Activated naive CD4-positive, alpha-beta T cell treated with anti-CD3 and anti-CD28 coated beads for 36 hours (primary cell): ENCODE results near the gene CHIT1. TPM values are rescaled to one million over a fixed set of nuclear protein-coding genes. Genes with fewer than 3 reads are reported as not detected.
A peak's percentile ranks its signal among the peaks of the same experiment; 100 is the strongest.

Source experiments
- CTCF ChIA-PET: fragments of 350-600 bp; sonication (Branson Sonifier 250); formaldehyde crosslinking; loops from one replicate; lab custom pipeline; 2021; ENCODE audit warnings: antibody characterized with exemption; lab: Charles Lee
- DNase-seq: peaks from one replicate; pipeline ENCODE4 v3.0.0-alpha.2; 2020
- H3K27ac Mint-ChIP-seq: one replicate; pipeline ENCODE4 v1.8.0; 2021; ENCODE audit warnings: mild to moderate bottlenecking, mixed read lengths
- H3K27me3 Mint-ChIP-seq: one replicate; pipeline ENCODE4 v1.8.0; 2021; ENCODE audit warnings: low read depth, mixed read lengths
- H3K36me3 Mint-ChIP-seq: one replicate; pipeline ENCODE4 v1.8.0; 2021; ENCODE audit warnings: low read depth, mixed read lengths
- H3K4me1 Mint-ChIP-seq: one replicate; pipeline ENCODE4 v1.8.0; 2021; ENCODE audit warnings: low read depth, mixed read lengths
- H3K4me3 Mint-ChIP-seq: one replicate; pipeline ENCODE4 v1.8.0; 2021; ENCODE audit warnings: mild to moderate bottlenecking, moderate library complexity, mixed read lengths
- H3K9me3 Mint-ChIP-seq: one replicate; pipeline ENCODE4 v1.8.0; 2021; ENCODE audit warnings: mixed read lengths
- intact Hi-C: fragments of 100-400 bp; cut with micrococcal nuclease; formaldehyde crosslinking; loops from one replicate; pipeline ENCODE4 v1.15.1; 2023
- total RNA-seq, 2 experiments: library from RNA; stranded (reverse); gene quantifications; one replicate each; pipeline ENCODE4 v1.2.3, GENCODE V29; 2021

CHIT1 gene
- total RNA-seq, result 1 to 10 TPM; 1.1 to 1.3 TPM

DNA sequence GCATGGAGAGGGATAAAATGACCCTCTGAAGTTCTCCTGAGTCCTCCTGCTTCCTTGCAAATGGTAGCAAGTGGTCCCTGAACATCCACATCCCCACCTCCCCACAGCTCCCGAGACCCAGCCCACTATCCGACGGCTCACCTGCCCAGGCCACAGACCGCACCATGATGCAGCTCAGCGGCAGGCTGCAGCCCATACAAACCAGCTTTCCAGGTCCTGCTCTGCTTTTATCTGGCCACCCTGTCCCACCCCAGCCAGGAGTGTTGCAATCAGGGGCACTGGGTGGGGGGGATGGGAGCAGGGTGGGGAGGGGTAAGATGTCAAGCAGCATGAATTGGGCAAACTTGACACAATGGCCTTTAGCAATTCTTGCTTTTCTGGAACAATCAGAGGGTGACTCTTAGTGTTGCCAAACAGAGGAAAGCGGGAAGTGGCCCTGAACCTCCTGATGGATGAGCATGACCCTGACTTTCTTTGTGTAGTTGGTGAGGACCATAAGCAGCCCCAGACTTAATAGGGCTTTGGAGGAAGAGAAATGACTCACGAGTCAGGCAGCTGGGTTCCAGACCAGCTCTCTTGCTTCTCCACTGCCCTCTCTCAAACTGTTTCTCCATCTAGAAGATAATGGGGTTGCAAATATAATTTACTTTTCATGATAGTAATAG is at the start of gene CHIT1:
TSS of gene CHIT1 (minus strand) at position 203 of the 665 bp plus-strand sequence. CDS start at position 166, 37 bp downstream.
- DNase-seq, result no peak

DNA sequence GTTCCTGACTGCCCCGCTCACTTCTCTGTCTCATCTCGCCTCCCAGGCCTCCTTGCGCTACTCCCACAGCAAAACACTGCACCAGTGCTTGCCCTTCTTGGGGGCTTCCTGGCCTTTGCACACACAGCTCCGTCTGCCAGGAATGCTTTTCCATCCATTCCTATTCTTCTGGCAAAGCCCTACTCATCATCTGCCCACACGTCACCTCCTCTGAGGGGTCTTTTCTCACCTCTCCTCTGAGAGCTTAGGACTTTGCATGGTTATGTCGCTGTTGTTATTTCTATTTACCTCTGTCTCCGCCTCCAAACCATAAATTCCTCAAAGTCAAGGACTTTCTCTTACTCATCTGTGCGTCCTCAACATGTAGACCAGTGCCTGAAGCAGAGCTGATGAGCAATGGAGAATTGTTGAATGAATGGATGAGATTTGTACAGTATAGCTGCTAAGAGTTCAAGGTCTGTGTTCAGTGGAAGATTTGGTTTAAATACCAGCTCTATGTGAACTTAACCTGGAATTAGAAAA is 49.5 kb upstream of the CHIT1 start:
- Mint-ChIP-seq H3K27me3 (no peaks in the 10 kb centered on the region), H3K4me1 (peaks cover 48% of the 10 kb centered on the region), H3K9me3 (no peaks in the 10 kb centered on the region), H3K27ac (peak overlapping the region; percentile 44), H3K36me3 (no peaks in the 10 kb centered on the region), H3K4me3 (no peak overlapping the region)
- no peak for DNase-seq
- CTCF ChIA-PET, result interaction anchor here (0.9 to 8.2 kb wide), 5 partner anchors 10 to 61 kb away, joined by 3 to 83 read pairs (median 5); no protein-coding TSS in a partner anchor
- intact Hi-C loops, result loop anchor here (1.0 kb wide), 1 partner anchor 8 kb away; no protein-coding TSS in a partner anchor

More for the DNA sequence above, at the start of gene CHIT1:
- intact Hi-C loops, result no loop called here
- H3K4me3 Mint-ChIP-seq, result no peak within 1 kb of the TSS
- CTCF ChIA-PET, result no interaction called here
- H3K27ac Mint-ChIP-seq, result no peak within 1 kb of the TSS
- peaks cover 14% of the 10 kb centered on the region for H3K27me3 Mint-ChIP-seq
- H3K4me1 Mint-ChIP-seq, result no peaks in the 10 kb centered on the region
- peaks cover 8% of the 10 kb centered on the region for H3K9me3 Mint-ChIP-seq
- H3K36me3 Mint-ChIP-seq, result no peaks in the 10 kb centered on the region

DNA sequence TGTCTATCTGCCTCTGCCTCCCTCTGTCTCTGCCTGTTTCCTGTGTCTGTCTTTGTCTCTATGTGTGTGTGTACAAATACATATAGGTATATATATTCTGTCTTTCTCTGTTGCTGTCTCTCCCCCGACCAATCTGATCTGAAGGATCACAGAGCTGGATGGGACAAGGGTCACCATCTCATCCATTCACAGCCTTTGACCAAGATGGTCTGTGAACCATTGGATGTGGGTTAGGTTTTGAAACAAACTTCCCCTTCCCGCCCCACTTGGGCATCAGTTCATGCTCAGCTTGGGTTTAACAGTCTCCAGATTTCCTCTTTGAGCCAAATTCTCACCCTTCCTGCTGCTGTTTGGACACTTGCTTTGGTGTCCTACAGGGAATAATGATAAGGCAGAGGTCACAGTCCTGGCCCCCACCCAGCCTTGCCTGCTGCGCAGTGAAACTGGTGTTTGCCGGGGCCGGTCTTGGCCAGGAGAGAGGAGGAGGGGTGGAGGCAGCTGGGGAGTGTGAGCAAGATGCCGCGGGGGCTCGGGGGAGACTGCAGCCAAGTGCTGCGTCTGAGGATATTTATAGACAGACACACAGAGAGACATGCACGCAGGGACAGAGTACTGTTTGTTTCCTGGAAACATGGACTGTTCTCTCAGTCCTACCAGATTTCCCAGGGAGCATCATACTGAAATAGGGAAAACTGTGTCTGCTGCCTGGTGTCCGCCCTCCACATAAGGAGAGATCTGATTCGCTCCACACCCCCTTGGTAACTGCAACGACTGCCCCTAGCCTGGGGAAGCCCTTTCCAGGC is 48.8 kb upstream of the CHIT1 start:
- Mint-ChIP-seq H3K4me3 (peak overlapping the region; percentile 31), H3K36me3 (no peaks in the 10 kb centered on the region), H3K4me1 (peaks cover 55% of the 10 kb centered on the region), H3K27me3 (no peaks in the 10 kb centered on the region), H3K9me3 (no peaks in the 10 kb centered on the region), H3K27ac (peak overlapping the region; percentile 76)
- peak; percentile 51 for DNase-seq
- intact Hi-C loops, result loop anchor here (1.0 kb wide), 1 partner anchor 9 kb away; no protein-coding TSS in a partner anchor
- CTCF ChIA-PET, result interaction anchor here (1.0 to 8.2 kb wide), 5 partner anchors 10 to 211 kb away, joined by 3 to 131 read pairs (median 33); no protein-coding TSS in a partner anchor

DNA sequence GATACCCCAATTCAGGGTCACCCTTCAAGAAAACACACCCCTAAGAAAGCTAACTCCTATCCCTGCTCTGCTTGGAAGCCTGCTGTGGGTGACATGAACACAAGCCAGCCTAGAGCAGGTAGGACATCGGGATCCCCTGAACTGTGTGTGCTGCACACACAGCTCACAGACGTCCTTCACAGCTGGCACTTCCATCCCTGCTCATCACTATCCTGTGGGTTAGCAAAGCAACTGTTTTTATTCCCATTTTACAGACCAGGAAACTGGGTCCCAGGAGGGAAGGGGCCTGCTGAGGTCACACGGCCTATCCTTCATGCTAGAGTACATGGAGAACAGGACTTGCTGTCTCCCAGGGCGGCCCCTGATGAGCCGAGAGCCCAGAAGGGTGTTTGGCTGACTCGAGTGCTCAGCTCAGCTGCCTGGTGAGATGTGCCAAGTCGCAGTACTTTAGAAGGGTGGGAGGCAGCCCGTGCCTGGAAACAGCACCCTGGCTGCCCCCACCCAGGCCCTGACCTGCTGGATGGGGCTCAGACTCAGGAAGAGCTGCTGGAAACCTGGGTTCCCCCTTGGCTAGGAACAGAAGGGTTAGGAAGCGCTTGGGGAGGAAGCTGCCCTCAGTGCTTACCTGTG is 47.6 kb upstream of the CHIT1 start:
- Mint-ChIP-seq H3K27me3 (no peaks in the 10 kb centered on the region), H3K36me3 (no peaks in the 10 kb centered on the region), H3K9me3 (no peaks in the 10 kb centered on the region), H3K4me1 (peaks cover 58% of the 10 kb centered on the region), H3K27ac (peak overlapping the region; percentile 76), H3K4me3 (peak overlapping the region; percentile 31)
- intact Hi-C loops, result no loop called here
- CTCF ChIA-PET, result interaction anchor here (1.0 to 11.2 kb wide), 6 partner anchors 9 to 210 kb away, joined by 3 to 186 read pairs (median 70); partner anchors contain the start of gene BTG2
- DNase-seq, result no peak

DNA sequence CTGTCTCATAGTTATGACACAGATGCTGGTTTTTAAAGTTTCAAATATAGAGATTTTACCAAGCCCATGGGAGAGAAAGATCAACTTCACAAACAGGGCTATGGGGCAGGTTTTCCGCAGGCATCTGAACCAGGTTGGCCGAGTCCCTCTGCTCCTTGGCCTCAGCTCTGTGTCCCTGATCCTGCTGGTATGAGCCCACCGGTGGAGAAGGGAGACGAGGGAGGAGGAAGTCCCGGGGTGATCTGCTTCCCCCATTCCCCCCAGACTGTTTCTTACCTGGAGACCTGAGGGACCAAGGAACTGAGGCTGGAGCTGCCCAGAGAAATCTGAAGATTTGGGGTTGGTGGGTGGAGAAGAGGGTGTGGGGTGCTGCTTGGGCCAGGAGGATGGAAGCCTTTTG is 46.9 kb upstream of the CHIT1 start:
- no peak for DNase-seq
- Mint-ChIP-seq H3K27ac (no peak overlapping the region), H3K36me3 (no peaks in the 10 kb centered on the region), H3K27me3 (no peaks in the 10 kb centered on the region), H3K9me3 (no peaks in the 10 kb centered on the region), H3K4me1 (peaks cover 62% of the 10 kb centered on the region), H3K4me3 (no peak overlapping the region)
- intact Hi-C loops, result no loop called here
- CTCF ChIA-PET, result interaction anchor here (1.0 to 11.2 kb wide), 6 partner anchors 8 to 210 kb away, joined by 3 to 186 read pairs (median 70); partner anchors contain the start of gene BTG2

DNA sequence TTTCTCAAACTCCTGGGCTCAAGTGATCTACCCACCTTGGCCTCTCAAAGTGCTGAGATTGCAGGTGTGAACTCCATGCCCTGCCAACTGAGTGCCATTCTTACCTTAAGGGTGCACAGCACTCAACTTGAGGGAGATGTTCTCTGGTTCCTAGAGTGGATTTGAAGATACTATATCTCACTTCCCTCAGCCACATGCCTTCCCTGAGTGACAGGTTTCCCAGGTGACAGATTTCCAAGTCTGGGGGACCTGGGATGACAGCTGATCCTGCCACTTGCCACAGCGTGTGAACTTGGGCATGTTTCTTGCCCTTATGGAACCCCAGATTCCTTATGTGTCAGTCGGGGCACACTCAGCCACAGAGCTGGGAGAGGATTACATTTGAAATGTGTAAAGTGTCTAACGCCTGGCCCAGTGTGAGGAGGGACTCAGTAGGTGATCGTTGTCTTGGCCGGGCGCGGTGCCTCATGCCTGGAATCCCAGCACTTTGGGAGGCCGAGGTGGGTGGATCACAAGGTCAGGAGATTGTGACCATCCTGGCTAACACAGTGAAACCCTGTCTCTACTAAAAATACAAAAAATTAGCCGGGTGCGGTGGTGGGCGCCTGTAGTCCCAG is 46.3 kb upstream of the CHIT1 start:
- H3K9me3 Mint-ChIP-seq, result no peaks in the 10 kb centered on the region

DNA sequence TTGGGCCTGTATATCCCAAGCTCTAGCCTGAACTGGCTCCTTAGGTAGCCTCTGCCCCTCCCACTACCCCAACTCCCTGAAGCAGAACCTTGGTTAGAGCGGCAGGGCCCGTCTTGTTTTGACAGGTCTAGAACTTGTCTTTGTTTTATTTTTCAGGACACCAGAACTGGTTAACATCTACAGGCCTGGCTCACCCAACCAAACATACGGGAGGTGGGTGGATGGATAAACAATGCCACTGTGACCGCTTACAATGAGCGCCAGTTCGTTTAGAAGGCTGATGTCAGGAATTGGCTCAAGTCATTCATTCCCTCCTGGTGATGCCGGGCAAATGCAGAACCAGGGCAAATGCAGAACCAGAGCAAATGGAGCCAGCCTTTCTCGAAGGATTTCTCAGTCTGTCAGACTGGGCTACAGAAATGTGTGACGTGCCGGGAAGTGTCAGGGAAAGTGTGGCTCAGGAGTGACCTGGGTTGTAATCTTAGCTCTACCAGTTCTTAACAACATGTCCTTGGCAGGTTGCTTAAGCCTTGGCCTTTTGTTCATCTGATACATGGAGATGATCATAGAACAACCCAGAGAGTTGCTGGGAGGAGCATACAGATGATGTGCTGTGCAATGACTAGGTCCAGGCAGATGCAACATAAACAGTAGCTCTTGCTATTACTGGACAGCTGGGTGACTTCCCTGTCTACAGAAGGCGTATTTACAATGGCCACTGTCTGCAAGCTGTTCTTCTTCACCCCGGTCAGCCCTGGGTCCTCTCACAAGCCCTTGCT is 45.3 kb upstream of the CHIT1 start:
- intact Hi-C loops, result no loop called here
- Mint-ChIP-seq H3K9me3 (no peaks in the 10 kb centered on the region), H3K36me3 (no peaks in the 10 kb centered on the region), H3K4me1 (peaks cover 67% of the 10 kb centered on the region), H3K27me3 (no peaks in the 10 kb centered on the region), H3K27ac (peak overlapping the region; percentile 83), H3K4me3 (peak overlapping the region; percentile 72)
- no peak for DNase-seq
- CTCF ChIA-PET, result interaction anchor here (0.8 to 11.2 kb wide), 5 partner anchors 14 to 64 kb away, joined by 6 to 186 read pairs (median 83); partner anchors contain the start of gene BTG2

More for the DNA sequence above, 46.3 kb upstream of the CHIT1 start:
- intact Hi-C loops, result no loop called here
- peaks cover 67% of the 10 kb centered on the region for H3K4me1 Mint-ChIP-seq
- H3K36me3 Mint-ChIP-seq, result no peaks in the 10 kb centered on the region
- CTCF ChIA-PET, result interaction anchor here (4.2 to 11.2 kb wide), 4 partner anchors 13 to 63 kb away, joined by 58 to 186 read pairs (median 107); partner anchors contain the start of gene BTG2
- H3K27me3 Mint-ChIP-seq, result no peaks in the 10 kb centered on the region
- H3K27ac Mint-ChIP-seq, result no peak overlapping the region
- H3K4me3 Mint-ChIP-seq, result no peak overlapping the region
- no peak for DNase-seq

DNA sequence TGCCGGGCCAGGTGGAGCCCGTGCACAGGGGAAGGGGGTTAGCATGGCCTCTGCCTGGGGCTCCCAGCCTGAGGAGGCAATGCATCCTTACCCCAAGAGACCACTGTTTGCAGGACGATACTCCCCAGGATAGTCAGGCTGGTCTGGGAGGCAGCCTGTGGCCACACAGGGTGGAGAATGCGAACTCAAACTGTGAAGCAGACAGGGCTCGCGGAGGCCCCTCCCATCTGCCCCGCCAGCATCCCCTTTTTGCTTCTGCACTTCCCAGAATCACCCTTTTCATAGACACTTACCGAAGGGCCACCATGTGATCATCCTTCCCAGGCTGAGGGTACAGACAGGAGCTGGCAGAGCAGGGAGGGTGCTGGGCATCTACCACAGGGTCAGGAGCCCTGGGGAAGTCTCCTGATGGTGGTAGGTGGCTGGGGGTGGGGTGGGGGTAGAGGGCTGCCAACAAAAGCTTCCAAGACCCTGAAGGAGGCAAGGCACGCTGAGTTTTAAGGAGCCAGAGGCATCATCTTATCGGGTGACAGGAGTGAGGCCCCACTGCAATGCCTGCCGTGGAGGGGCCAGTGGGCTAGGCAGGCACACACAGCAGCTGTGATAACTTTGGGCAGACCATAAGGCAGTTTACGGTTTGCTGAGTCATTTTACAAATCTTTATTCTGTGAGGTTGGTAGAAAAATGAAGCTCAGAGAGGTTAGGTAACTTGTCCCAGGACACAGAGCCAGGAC is 44.6 kb upstream of the CHIT1 start:
- Mint-ChIP-seq H3K36me3 (no peaks in the 10 kb centered on the region), H3K9me3 (no peaks in the 10 kb centered on the region), H3K4me1 (peaks cover 65% of the 10 kb centered on the region), H3K4me3 (peak overlapping the region; percentile 72), H3K27ac (peak overlapping the region; percentile 83), H3K27me3 (no peaks in the 10 kb centered on the region)
- CTCF ChIA-PET, result interaction anchor here (0.8 to 11.2 kb wide), 5 partner anchors 15 to 65 kb away, joined by 6 to 186 read pairs (median 83); partner anchors contain the start of gene BTG2
- intact Hi-C loops, result loop anchor here (1.0 kb wide), 5 partner anchors 15 to 213 kb away; partner anchors contain the start of gene BTG2
- DNase-seq, result peak; percentile 51

DNA sequence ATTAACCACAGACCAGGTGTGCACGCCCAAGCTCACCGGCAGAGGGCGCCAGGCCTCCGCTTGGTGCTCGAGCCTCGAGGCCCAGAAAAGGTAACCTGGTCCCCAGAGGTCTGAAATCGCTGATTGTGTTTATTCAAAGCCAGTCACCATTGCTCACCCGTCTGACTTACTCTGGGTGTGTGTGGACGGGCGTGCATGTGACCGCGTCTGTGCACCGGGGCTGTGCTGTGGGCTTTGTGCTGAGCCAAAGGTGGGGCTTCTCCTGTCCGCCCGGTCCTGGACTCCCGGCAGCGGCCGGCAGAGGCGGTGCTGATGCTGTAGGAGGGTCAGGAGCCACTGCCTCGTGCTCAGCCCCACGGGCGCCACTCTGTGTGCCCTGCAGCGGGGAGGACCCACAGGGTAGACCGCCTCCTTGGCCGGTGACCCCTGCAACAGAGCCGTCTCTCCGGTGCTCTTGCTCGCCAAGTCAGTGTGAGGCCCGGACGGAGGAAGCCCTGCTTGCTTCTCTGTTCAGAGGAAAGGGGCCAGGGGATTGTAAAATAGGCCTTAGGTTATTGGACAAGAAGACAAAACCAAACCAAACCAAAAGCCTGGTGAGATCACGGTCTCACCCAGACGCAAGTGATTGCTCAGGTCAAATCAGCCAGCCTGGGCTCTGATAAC is 43.9 kb upstream of the CHIT1 start:
- H3K27me3 Mint-ChIP-seq, result no peaks in the 10 kb centered on the region
- DNase-seq, result peak; percentile 96
- CTCF ChIA-PET, result interaction anchor here (0.7 to 11.2 kb wide), 13 partner anchors 8 to 215 kb away, joined by 3 to 686 read pairs (median 58); partner anchors contain the start of genes BTG2 and FMOD
- peak overlapping the region; percentile 72 for H3K4me3 Mint-ChIP-seq
- H3K4me1 Mint-ChIP-seq, result peaks cover 58% of the 10 kb centered on the region
- H3K27ac Mint-ChIP-seq, result peak overlapping the region; percentile 83
- H3K9me3 Mint-ChIP-seq, result no peaks in the 10 kb centered on the region
- intact Hi-C loops, result loop anchor here (1.0 kb wide), 5 partner anchors 16 to 214 kb away; partner anchors contain the start of gene BTG2
- H3K36me3 Mint-ChIP-seq, result no peaks in the 10 kb centered on the region
